ENCODE results near the gene TCF12.

DNA sequence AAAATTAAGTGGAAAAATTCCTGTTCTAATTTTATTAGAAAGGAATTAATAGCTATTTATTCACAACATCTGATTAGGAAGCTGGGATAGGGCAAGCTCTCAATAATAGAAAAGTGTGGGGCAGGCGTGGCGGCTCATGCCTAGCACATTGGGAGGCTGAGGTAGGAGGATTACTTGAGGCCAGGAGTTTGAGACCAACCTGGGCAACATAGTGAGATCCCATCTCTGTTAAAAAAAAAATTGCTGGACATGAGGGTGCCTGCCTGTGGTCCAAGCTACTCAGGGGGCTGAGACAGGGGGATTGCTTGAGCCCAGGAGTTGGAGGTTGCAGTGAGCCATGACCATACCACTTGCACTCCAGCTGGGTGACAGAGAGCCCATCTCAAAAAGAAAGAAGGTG is 119.6 kb downstream of the TCF12 start:
- TF ChIP-seq POLR2A (IDR thresholded peaks at IDR 0.05), result no peak
- TF ChIP-seq, protein P1, sequence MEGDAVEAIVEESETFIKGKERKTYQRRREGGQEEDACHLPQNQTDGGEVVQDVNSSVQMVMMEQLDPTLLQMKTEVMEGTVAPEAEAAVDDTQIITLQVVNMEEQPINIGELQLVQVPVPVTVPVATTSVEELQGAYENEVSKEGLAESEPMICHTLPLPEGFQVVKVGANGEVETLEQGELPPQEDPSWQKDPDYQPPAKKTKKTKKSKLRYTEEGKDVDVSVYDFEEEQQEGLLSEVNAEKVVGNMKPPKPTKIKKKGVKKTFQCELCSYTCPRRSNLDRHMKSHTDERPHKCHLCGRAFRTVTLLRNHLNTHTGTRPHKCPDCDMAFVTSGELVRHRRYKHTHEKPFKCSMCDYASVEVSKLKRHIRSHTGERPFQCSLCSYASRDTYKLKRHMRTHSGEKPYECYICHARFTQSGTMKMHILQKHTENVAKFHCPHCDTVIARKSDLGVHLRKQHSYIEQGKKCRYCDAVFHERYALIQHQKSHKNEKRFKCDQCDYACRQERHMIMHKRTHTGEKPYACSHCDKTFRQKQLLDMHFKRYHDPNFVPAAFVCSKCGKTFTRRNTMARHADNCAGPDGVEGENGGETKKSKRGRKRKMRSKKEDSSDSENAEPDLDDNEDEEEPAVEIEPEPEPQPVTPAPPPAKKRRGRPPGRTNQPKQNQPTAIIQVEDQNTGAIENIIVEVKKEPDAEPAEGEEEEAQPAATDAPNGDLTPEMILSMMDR (IDR thresholded peaks at IDR 0.05), result no peak
